ENCODE measurements around the gene DNAH6.
"Not testable (repeated sequence)": the region's sequence is repeated elsewhere in the genome, so short reads cannot be mapped to it uniquely, and the experiment has no call there.

Gene DNAH6

GRCh38 chr2:84846741-84847142 is 330.4 kb downstream of the DNAH6 start:
- no peak for DNase-seq

DNA sequence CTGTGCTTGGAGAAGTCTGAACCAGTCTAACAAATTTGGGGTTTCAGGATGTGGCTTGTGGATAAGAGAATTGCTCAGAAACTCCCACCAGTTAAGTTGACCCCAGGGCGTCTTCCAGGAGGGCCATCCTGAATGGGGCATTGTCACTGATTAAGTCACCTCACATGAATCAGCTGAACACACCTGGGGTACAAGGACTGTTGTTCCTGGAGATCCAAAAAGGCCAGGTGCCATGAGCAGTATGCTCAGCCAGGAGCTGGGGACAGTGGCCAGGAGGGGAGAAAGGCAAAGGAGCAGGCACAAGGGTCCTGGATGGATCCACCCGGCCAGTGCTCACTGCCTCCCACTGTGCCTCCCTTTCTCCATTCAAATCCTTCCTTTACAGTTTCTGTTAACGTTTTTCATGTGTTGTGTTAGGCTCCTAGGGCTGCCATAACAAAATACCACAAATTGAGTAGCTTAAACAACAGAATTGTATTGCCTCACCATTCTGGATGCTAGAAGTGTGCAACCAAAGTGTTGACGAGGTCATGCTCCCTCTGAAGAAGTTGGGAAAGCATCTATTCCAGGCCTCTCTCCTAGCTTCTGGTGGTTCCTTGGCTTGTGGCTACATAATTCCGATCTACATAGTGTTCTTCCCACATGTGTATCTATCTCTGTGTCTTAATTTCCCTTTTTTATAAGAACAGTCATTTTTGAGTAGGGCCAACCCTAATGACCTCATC is 331.2 kb downstream of the DNAH6 start:
- DNase-seq = no peak

- peak; percentile 3 to 65 for DNase-seq
Observed at GRCh38 chr2:84849271-84849952, 333.1 kb downstream of the DNAH6 start.

GRCh38 chr2:84850471-84850870 is 334.2 kb downstream of the DNAH6 start:
- DNase-seq = no peak

DNA sequence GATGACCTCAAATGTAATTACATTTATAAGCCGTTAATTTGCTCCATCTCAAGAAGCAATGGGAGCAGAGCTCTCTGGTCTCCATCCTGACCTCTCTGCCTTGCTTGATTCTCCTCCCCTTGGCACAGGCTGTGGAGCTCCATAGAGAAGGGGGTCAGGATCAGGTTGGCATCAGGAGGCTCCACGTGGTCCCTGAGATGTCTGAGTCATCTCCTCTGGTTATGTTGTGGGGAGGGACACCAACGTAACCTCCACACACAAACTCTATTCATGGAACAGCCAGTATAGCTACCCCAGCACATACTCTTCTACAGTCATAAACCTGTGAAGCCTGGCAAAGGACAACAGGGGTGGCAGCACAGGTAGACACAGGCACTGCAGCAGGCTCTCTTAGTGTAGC is 335.6 kb downstream of the DNAH6 start:
- no peak for DNase-seq

- no peak for DNase-seq
Observed at GRCh38 chr2:84854850-84855249, 338.6 kb downstream of the DNAH6 start.

DNA sequence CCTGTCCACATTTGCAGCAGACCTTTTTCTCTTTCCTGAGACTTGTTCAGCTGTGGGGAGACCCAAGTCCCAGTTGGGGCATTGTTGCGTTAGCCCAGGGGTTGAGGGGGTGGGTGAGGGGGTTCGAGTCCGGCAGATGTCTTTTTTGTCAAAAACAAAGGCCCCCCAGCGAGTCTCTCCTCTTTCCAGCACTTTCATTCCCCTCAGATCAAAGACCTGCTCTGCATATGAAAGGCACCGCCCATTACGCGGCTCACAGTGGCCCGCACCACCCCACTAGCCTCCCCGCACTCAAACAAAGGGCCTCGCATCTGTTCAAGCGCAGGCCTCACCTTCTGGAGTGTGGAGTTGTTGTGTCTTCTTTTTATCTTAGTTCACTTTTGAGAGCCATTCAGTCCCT is 339.4 kb downstream of the DNAH6 start:
- DNase-seq = no peak

- no peak for DNase-seq
Observed at GRCh38 chr2:84856787-84857186, 340.5 kb downstream of the DNAH6 start.

GRCh38 chr2:84857566-84857965 is 341.3 kb downstream of the DNAH6 start:
- DNase-seq = no peak

GRCh38 chr2:84858123-84858522 is 341.8 kb downstream of the DNAH6 start:
- DNase-seq = no peak

GRCh38 chr2:84858937-84859336 is 342.6 kb downstream of the DNAH6 start:
- DNase-seq = no peak

DNA sequence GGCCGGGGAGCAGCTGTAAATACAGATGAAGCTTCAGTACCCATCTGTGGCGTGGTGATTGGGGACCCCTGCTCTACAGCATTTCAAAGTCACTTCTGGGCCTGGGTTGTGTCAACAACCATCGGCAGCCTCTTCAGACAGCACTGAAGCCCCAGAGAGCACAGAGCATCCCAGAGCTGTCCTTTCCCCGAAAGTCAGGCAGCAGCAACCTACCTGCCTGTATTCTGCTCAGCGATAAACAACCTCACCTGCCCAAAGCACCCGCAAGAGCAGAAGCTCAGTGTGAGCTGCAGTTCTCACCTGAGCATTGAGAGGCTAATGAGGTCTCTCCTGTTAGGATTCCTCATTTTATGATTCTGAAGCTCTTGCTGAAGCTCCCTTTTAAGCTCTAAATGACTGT is 345.2 kb downstream of the DNAH6 start:
- no peak for DNase-seq

- DNase-seq = no peak
Observed at GRCh38 chr2:84862006-84862405, 345.7 kb downstream of the DNAH6 start.

- peak in 1 of 2 experiments; percentile 14 for DNase-seq
Observed at GRCh38 chr2:84865181-84865783, 349.0 kb downstream of the DNAH6 start.

GRCh38 chr2:84866122-84866521 is 349.8 kb downstream of the DNAH6 start:
- no peak for DNase-seq

DNA sequence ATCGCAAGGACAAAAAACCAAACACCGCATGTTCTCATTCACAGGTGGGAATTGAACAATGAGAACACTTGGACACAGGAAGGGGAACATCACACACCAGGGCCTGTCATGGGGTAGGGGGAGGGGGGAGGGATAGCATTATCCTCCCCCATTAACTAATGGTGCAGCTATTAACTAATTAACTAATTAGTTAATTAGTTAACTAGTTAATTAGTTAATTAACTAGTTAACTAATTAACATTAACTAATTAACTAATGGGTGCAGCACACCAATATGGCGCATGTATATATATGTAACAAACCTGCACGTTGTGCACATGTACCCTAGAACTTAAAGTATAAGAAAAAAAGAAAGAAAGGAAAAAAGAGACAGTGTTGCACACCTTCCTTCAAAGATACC is 352.0 kb downstream of the DNAH6 start:
- not testable (repeated sequence) for DNase-seq
